ENCODE data around the gene YTHDF2.
"Not testable (repeated sequence)": the region's sequence is repeated elsewhere in the genome, so short reads cannot be mapped to it uniquely, and the experiment has no call there.

Gene YTHDF2

DNA sequence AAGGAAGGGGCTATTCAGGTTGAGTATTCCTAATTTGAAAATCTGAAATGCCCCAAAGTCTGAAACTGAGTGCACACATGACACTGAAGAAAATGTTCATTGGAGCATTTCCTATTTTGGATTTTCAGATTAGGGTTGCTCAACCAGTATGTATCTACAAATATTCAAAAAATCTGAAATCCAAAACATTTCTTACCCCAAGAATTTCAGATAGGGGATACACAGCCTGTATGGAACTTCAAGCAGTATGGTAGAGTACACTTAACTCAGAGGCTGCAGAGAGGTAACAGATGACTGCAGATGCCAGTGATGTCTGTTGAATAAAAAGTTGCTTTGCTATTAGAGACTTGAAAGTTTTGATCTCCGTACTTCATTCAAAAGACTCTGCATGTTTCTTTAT, 19.0 kb downstream of the YTHDF2 start:
- no peak for TF ChIP-seq EZH2 (IDR thresholded peaks at IDR 0.05)
- no peak for TF ChIP-seq POLR2AphosphoS5 (IDR thresholded peaks at IDR 0.05; ENCODE audit: borderline replicate concordance, low read depth, low read length)
- TF ChIP-seq FOXP2 (optimal IDR thresholded peaks at IDR 0.05; ENCODE audit: control extremely low read depth, extremely low read length, insufficient read depth), result no peak
- Histone ChIP-seq H3K4me3 (no peak overlapping the region), H3K36me3 (ENCODE audit: insufficient read depth, low read length) (peaks cover 88% of the 10 kb centered on the region), H3K9ac (ENCODE audit: insufficient read length) (no peak overlapping the region), H3K9me3 (ENCODE audit: low read depth, low read length) (no peaks in the 10 kb centered on the region), H3K27ac (peak overlapping the region; percentile 47)
- no peak for DNase-seq (ENCODE audit: low read depth, low spot score)

DNA sequence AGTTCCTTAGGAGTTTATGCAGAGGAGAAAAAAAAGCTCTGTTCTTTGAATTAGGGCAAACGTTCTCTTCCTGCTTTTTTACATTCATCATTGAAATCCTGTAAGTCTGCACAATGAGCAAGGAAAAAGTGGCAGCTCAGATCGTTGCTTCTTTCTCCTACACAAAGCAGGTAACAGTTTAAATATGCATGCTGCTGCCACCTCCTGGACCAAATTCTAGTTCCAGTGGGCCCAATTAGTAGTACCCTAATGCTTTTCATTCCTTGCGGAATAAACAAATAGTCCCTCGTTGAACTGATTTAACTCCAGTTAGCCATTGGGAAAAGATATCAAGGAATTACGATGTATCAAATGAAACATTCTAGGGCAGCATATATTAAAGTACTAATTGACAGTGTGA, 20.1 kb downstream of the YTHDF2 start:
- no peaks in the 10 kb centered on the region for H3K9me3 ChIP-seq (ENCODE audit: low read depth, low read length)
- H3K27ac ChIP-seq, result no peak overlapping the region
- TF ChIP-seq EZH2 (IDR thresholded peaks at IDR 0.05) (no peak), POLR2AphosphoS5 (IDR thresholded peaks at IDR 0.05; ENCODE audit: borderline replicate concordance, low read depth, low read length) (no peak), FOXP2 (optimal IDR thresholded peaks at IDR 0.05; ENCODE audit: control extremely low read depth, extremely low read length, insufficient read depth) (no peak)
- H3K9ac ChIP-seq (ENCODE audit: insufficient read length), result no peak overlapping the region
- H3K36me3 ChIP-seq (ENCODE audit: insufficient read depth, low read length), result peaks cover 88% of the 10 kb centered on the region
- no peak for DNase-seq (ENCODE audit: low read depth, low spot score)
- H3K4me3 ChIP-seq, result no peak overlapping the region

DNA sequence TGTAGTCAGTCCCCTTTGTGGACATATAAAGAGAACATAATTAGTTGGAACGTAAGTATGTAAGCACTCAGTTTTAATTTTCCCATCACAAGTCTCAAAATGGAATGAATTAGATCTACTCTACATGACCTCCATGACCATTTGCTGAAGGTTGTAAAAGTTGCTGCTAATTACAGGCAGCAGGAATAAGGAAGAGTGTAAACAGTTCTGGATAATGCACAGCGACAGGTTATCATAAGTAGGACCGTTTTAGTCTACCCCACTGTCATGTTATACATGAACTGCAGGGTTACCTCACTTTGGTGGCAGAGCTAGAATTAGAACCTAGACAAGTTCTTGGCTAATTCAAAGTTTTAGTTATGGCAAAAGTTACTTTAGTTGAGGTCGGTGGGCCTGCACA, 21.7 kb downstream of the YTHDF2 start:
- Histone ChIP-seq H3K9me3 (ENCODE audit: low read depth, low read length) (no peaks in the 10 kb centered on the region), H3K36me3 (ENCODE audit: insufficient read depth, low read length) (peaks cover 73% of the 10 kb centered on the region), H3K4me3 (no peak overlapping the region), H3K27ac (no peak overlapping the region), H3K9ac (ENCODE audit: insufficient read length) (no peak overlapping the region)
- TF ChIP-seq FOXP2 (optimal IDR thresholded peaks at IDR 0.05; ENCODE audit: control extremely low read depth, extremely low read length, insufficient read depth), result no peak
- no peak for TF ChIP-seq EZH2 (IDR thresholded peaks at IDR 0.05)
- no peak for TF ChIP-seq POLR2AphosphoS5 (IDR thresholded peaks at IDR 0.05; ENCODE audit: borderline replicate concordance, low read depth, low read length)
- no peak for DNase-seq (ENCODE audit: low read depth, low spot score)

DNA sequence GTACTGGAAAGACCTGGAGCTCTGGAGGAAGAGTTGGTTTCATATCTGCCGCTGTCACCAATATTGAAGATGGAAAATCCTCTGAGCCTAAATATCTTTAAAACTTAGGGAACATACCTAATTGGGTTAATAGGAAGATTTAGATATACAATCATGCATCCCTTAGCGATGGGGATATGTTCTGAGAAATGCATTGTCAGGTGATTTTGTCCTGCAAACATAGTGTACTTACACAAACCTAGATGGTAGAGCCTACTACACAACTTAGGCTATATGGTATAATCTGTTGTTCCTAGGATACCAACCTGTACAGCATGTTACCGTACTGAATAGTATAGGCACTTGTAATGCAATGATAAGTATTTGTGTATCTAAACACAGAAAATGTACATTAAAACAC, 22.5 kb downstream of the YTHDF2 start:
- no peak for TF ChIP-seq EZH2 (IDR thresholded peaks at IDR 0.05)
- no peak for TF ChIP-seq FOXP2 (optimal IDR thresholded peaks at IDR 0.05; ENCODE audit: control extremely low read depth, extremely low read length, insufficient read depth)
- TF ChIP-seq POLR2AphosphoS5 (IDR thresholded peaks at IDR 0.05; ENCODE audit: borderline replicate concordance, low read depth, low read length), result no peak
- no peak for DNase-seq (ENCODE audit: low read depth, low spot score)
- H3K9ac ChIP-seq (ENCODE audit: insufficient read length), result no peak overlapping the region
- no peaks in the 10 kb centered on the region for H3K9me3 ChIP-seq (ENCODE audit: low read depth, low read length)
- no peak overlapping the region for H3K4me3 ChIP-seq
- H3K27ac ChIP-seq, result no peak overlapping the region
- H3K36me3 ChIP-seq (ENCODE audit: insufficient read depth, low read length), result peaks cover 67% of the 10 kb centered on the region

DNA sequence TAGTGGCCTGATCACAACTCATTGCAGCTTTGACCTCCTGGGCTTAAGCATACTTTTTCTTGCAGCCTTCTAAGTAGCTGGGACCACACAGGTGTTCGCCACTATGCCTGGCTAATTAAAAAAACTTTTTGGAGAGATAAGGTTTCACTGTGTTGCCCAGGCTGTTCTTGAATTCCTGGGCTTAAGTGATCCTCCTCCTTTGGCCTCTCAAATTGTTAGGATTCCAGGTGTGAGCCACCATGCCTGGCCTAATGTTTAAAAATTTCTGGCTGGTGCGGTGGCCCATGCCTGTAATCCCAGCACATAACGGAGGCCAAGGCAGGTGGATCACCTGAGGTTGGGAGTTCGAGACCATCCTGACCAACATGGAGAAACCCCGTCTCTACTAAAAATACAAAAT, 24.4 kb downstream of the YTHDF2 start:
- Histone ChIP-seq H3K27ac (no peak overlapping the region), H3K4me3 (no peak overlapping the region), H3K36me3 (ENCODE audit: insufficient read depth, low read length) (peaks cover 69% of the 10 kb centered on the region), H3K9me3 (ENCODE audit: low read depth, low read length) (no peaks in the 10 kb centered on the region), H3K9ac (ENCODE audit: insufficient read length) (no peak overlapping the region)
- TF ChIP-seq EZH2 (IDR thresholded peaks at IDR 0.05), result no peak
- TF ChIP-seq POLR2AphosphoS5 (IDR thresholded peaks at IDR 0.05; ENCODE audit: borderline replicate concordance, low read depth, low read length), result no peak
- no peak for TF ChIP-seq FOXP2 (optimal IDR thresholded peaks at IDR 0.05; ENCODE audit: control extremely low read depth, extremely low read length, insufficient read depth)
- DNase-seq (ENCODE audit: low read depth, low spot score), result no peak

DNA sequence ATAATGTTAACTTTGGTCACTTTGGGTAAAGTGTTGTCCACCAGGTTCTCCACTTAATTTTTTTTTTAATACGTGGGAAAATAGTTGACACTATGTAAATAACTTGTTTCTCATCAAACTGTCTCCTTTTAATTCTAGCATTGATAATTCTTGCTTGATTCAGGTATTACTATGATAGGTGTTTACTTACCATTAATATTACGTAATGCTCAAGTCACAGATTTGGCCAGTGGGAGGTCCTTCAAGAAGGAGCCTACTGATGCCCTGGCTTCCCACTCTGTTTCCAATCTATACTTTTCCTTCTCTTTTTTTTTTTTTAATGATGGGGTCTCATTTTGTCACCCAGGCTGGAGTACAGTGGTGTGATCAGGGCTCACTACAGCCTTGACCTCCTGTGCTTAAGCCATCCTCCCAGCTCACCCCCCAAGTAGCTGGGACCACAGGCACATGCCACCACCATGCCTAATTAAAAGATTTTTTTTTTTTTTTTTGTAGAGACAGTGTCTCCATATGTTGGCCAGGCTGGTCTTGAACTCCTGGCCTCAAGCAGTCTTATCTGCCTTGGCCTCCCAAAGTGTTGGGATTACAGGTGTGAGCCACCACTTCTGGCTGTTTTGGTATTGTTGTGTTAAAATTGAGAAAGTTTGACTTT, 29.9 kb downstream of the YTHDF2 start:
- Histone ChIP-seq H3K9ac (ENCODE audit: insufficient read length) (no peak overlapping the region), H3K9me3 (ENCODE audit: low read depth, low read length) (no peaks in the 10 kb centered on the region), H3K36me3 (ENCODE audit: insufficient read depth, low read length) (peaks cover 67% of the 10 kb centered on the region), H3K4me3 (no peak overlapping the region), H3K27ac (no peak overlapping the region)
- no peak for DNase-seq (ENCODE audit: low read depth, low spot score)
- TF ChIP-seq FOXP2 (optimal IDR thresholded peaks at IDR 0.05; ENCODE audit: control extremely low read depth, extremely low read length, insufficient read depth) (no peak), EZH2 (IDR thresholded peaks at IDR 0.05) (no peak), POLR2AphosphoS5 (IDR thresholded peaks at IDR 0.05; ENCODE audit: borderline replicate concordance, low read depth, low read length) (no peak)

DNA sequence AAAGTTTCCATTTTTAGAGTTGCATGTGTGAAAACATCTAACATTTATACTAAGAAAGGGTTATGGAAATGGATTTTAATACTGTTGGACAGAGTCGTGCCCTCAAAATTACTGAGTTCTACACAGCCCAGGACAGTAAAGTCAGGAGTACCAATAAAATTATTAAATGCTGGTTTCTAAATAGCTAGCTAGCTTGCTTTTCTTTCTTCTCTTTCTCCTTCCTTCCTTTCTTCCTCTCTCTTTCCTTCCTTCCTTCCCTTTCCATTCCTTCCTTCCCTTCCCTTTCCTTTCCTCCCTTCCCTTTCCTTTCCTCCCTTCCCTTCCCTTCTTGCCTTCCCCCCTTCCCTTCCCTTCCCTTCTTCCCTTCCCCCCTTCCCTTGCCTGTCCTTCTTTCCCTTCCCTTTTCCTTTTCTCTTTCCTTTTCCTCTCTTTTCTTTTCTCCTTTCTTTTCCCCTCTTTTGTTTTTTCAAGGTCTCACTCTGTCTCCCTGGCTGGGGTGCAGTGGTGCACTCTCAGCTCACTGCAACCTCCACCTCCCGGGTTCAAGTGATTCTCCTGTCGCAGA, 33.9 kb downstream of the YTHDF2 start:
- no peak for DNase-seq (ENCODE audit: low read depth, low spot score)
- H3K9me3 ChIP-seq (ENCODE audit: low read depth, low read length), result no peaks in the 10 kb centered on the region
- H3K9ac ChIP-seq (ENCODE audit: insufficient read length), result no peak overlapping the region
- no peak overlapping the region for H3K4me3 ChIP-seq
- TF ChIP-seq POLR2AphosphoS5 (IDR thresholded peaks at IDR 0.05; ENCODE audit: borderline replicate concordance, low read depth, low read length) (no peak), EZH2 (IDR thresholded peaks at IDR 0.05) (no peak), FOXP2 (optimal IDR thresholded peaks at IDR 0.05; ENCODE audit: control extremely low read depth, extremely low read length, insufficient read depth) (no peak)
- peaks cover 72% of the 10 kb centered on the region for H3K36me3 ChIP-seq (ENCODE audit: insufficient read depth, low read length)
- no peak overlapping the region for H3K27ac ChIP-seq

DNA sequence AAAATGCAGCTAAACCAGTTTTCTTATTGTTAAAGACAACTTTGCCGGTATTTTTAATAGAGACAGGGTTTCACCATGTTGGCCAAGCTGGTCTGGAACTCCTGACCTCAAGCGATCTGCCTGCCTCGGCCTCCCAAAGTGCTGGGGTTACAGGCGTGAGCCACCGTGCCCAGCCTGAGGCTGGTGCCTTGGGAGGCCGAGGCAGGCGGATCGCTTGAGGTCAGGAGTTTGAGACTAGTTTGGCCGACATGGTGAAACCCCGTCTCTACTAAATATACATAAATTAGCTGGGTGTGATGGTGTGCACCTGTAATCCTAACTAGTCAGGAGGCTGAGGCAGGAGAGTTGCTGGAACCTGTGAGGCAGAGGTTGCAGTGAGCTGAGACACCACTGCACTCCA, 35.2 kb downstream of the YTHDF2 start:
- not testable (repeated sequence) for DNase-seq (ENCODE audit: low read depth, low spot score); H3K9me3 ChIP-seq (ENCODE audit: low read depth, low read length); H3K4me3 ChIP-seq; H3K9ac ChIP-seq (ENCODE audit: insufficient read length)
- Histone ChIP-seq H3K27ac (0 out of 2 replicates have a peak overlapping the region, but pooled peaks have one; percentile 30), H3K36me3 (ENCODE audit: insufficient read depth, low read length) (peaks cover 61% of the 10 kb centered on the region)

DNA sequence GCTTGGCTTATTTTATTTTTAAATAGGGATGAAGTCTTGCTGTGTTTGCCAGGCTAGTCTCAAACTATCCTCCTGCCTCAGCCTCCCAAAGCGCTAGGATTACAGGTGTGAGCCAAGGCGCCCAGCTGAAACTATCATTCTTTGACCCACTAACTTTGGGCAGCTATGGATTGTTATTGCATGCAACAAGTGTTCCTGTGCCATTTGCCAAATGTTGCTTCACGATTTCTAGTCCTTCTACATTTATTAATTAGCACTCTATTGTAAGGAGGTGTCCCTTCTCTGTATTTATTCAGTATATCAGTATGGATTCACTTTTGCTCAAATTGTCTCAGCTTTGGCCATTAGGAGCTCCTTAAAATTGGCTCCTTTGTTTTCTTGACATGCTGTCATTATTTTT, 36.4 kb downstream of the YTHDF2 start:
- Histone ChIP-seq H3K9me3 (ENCODE audit: low read depth, low read length) (no peaks in the 10 kb centered on the region), H3K4me3 (no peak overlapping the region), H3K27ac (no peak overlapping the region), H3K9ac (ENCODE audit: insufficient read length) (no peak overlapping the region), H3K36me3 (ENCODE audit: insufficient read depth, low read length) (peaks cover 55% of the 10 kb centered on the region)
- no peak for DNase-seq (ENCODE audit: low read depth, low spot score)
- TF ChIP-seq FOXP2 (optimal IDR thresholded peaks at IDR 0.05; ENCODE audit: control extremely low read depth, extremely low read length, insufficient read depth), result no peak

Measured in SK-N-MC (cell line).